Gastrocnemius medialis (tissue), 4 donors: ENCODE data around the gene CATSPERB.

ENCODE experiments used
- CTCF ChIP-seq, 5 experiments: fragments of 450-650 bp in 3 of 5; fragments of 200-600 bp in 2 of 5; sonication (generic) in 2 of 5; IDR thresholded peaks in 4 of 5; conservative IDR thresholded peaks in 1 of 5; 1 replicate in 4 of 5; 2 replicates in 1 of 5; pipeline ENCODE4 v1.5.1; 2016 to 2019; ENCODE audit warnings: antibody characterized with exemption in 5 of 5, mild to moderate bottlenecking in 3 of 5, moderate library complexity in 3 of 5
- POLR2A ChIP-seq, 2 donors: fragments of 450-650 bp; IDR thresholded peaks; one replicate each; pipeline ENCODE4 v1.6.1; 2017; ENCODE audit warnings: antibody characterized with exemption in 2 of 2, mild to moderate bottlenecking in 2 of 2, moderate library complexity in 2 of 2

GRCh38 chr14:91742621-91743304, 10.9 kb upstream of the CATSPERB start:
- TF ChIP-seq CTCF (IDR thresholded peaks at IDR 0.05 in 4 of 5, conservative IDR thresholded peaks at IDR 0.05 in 1 of 5): no peak
- TF ChIP-seq POLR2A (IDR thresholded peaks at IDR 0.05): no peak
